H1 (cell line): Measurements from ENCODE around the gene KAZALD1. TPM values are rescaled to one million over a fixed set of nuclear protein-coding genes. Genes with fewer than 3 reads are reported as not detected.

Source experiments
- CTCF ChIA-PET: fragments of 300-600 bp; sonication (Branson Sonifier 250); formaldehyde crosslinking; loops from one replicate; lab custom pipeline; 2021; ENCODE audit not compliant: partially characterized antibody; lab: Charles Lee
- POLR2A ChIA-PET: fragments of 300-600 bp; sonication (Branson Sonifier 250); formaldehyde crosslinking; loops from one replicate; lab custom pipeline; 2021; ENCODE audit warnings: inconsistent platforms; ENCODE audit not compliant: partially characterized antibody; lab: Charles Lee
- DNase-seq, 2 experiments: peaks; one replicate each; pipeline versions ENCODE4 v3.0.0 to v3.0.0-alpha.2; 2010 to 2022; ENCODE audit warnings: low spot score in 2 of 2, low read depth in 1 of 2, mixed read lengths in 1 of 2
- FAIRE-seq: peaks from 2 replicates; lab custom pipeline; 2011; peaks lifted over from hg19 to GRCh38; lab: Jason Lieb, UNC
- H2AFZ ChIP-seq: 2 replicates; pipeline ENCODE4 v1.8.1; 2012; ENCODE audit warnings: low read length, inconsistent platforms
- H2AK5ac ChIP-seq: 2 replicates; pipeline ENCODE4 v1.6.1; 2013; ENCODE audit warnings: low read depth, low read length
- H2BK120ac ChIP-seq: replicated peaks from 2 replicates; pipeline ENCODE3; 2013; ENCODE audit warnings: low read depth, low read length, inconsistent platforms
- H2BK12ac ChIP-seq: 2 replicates; pipeline ENCODE4 v1.6.1; 2013; ENCODE audit warnings: low read depth, low read length
- H2BK15ac ChIP-seq: 2 replicates; pipeline ENCODE4 v1.6.1; 2013; ENCODE audit warnings: low read length
- H2BK20ac ChIP-seq: 2 replicates; pipeline ENCODE4 v1.6.1; 2013; ENCODE audit warnings: low read length
- H2BK5ac ChIP-seq: 2 replicates; pipeline ENCODE4 v1.6.1; 2013; ENCODE audit warnings: low read depth, low read length
- H3K14ac ChIP-seq: 2 replicates; pipeline ENCODE4 v1.6.1; 2013; ENCODE audit warnings: inconsistent platforms; ENCODE audit not compliant: insufficient read length
- H3K18ac ChIP-seq: 2 replicates; pipeline ENCODE4 v1.6.1; 2013; ENCODE audit warnings: low read length; ENCODE audit errors: extremely low read depth
- H3K23ac ChIP-seq: 2 replicates; pipeline ENCODE4 v1.6.1; 2013; ENCODE audit warnings: inconsistent platforms; ENCODE audit not compliant: insufficient read length
- H3K23me2 ChIP-seq: 2 replicates; pipeline ENCODE4 v1.6.1; 2013; ENCODE audit warnings: low read depth, low read length
- H3K27ac ChIP-seq: 2 replicates; pipeline ENCODE4 v1.6.1; 2011; ENCODE audit warnings: low read depth, low read length, inconsistent platforms
- H3K27me3 ChIP-seq, 4 experiments: replicated peaks in 1 of 4; 1 replicate in 1 of 4; 2 replicates in 3 of 4; pipeline versions ENCODE4 v1.6.1 to v1.8.1; 2011 to 2013; ENCODE audit warnings: low read length in 3 of 4, mild to moderate bottlenecking in 3 of 4, inconsistent platforms in 2 of 4, mixed read lengths in 2 of 4, moderate library complexity in 1 of 4; ENCODE audit not compliant: control insufficient read depth in 3 of 4, insufficient read depth in 3 of 4; ENCODE audit errors: extremely low read depth in 1 of 4
- H3K36me3 ChIP-seq, 4 experiments: 2 replicates each; pipeline versions ENCODE4 v1.6.1 to v1.8.1; 2011 to 2013; ENCODE audit warnings: mild to moderate bottlenecking in 4 of 4, low read length in 3 of 4, moderate library complexity in 2 of 4, control low read depth in 1 of 4, inconsistent platforms in 1 of 4; ENCODE audit not compliant: insufficient read depth in 4 of 4, control insufficient read depth in 2 of 4
- H3K4ac ChIP-seq: replicated peaks from 2 replicates; pipeline ENCODE3; 2013; ENCODE audit warnings: low read length, low read depth, mixed read lengths, inconsistent platforms; ENCODE audit not compliant: insufficient read length
- H3K4me1 ChIP-seq, 4 experiments: replicated peaks in 1 of 4; 1 replicate in 1 of 4; 2 replicates in 3 of 4; pipeline versions ENCODE4 v1.6.1 to v1.8.1; 2011 to 2013; ENCODE audit warnings: low read length in 3 of 4, inconsistent platforms in 2 of 4, mixed read lengths in 1 of 4; ENCODE audit not compliant: insufficient read depth in 4 of 4, control insufficient read depth in 3 of 4
- H3K4me2 ChIP-seq, 2 experiments: 2 replicates each; pipeline versions ENCODE4 v1.6.1 to v1.8.1; 2011 to 2013; ENCODE audit warnings: low read depth in 2 of 2, low read length in 2 of 2, control low read depth in 1 of 2, inconsistent platforms in 1 of 2, mild to moderate bottlenecking in 1 of 2; ENCODE audit not compliant: insufficient read depth in 1 of 2
- H3K4me3 ChIP-seq, 4 experiments: fragments of 200-600, 300-600 bp in 1 of 4; sonication (generic), shearing (Covaris generic), sonication (Bioruptor Twin) in 1 of 4; 2 replicates each; pipeline versions ENCODE4 v1.5.1 to v1.8.1; 2011 to 2016; ENCODE audit warnings: low read length in 4 of 4, low read depth in 3 of 4, control low read depth in 2 of 4, inconsistent platforms in 2 of 4, mild to moderate bottlenecking in 2 of 4, mixed read lengths in 1 of 4, moderate library complexity in 1 of 4; ENCODE audit not compliant: insufficient read depth in 2 of 4; ENCODE audit errors: extremely low read depth in 1 of 4
- H3K56ac ChIP-seq: replicated peaks from 2 replicates; pipeline ENCODE3; 2013; ENCODE audit warnings: low read depth, mild to moderate bottlenecking, mixed read lengths, low read length, inconsistent platforms; ENCODE audit not compliant: insufficient read length
- H3K79me1 ChIP-seq: 2 replicates; pipeline ENCODE4 v1.6.1; 2013; ENCODE audit warnings: low read depth, low read length, control low read depth
- H3K79me2 ChIP-seq, 2 experiments: 2 replicates each; pipeline versions ENCODE4 v1.6.1 to v1.8.1; 2012 to 2013; ENCODE audit warnings: low read length in 2 of 2, mild to moderate bottlenecking in 2 of 2, inconsistent platforms in 1 of 2; ENCODE audit not compliant: insufficient read depth in 2 of 2, control insufficient read depth in 1 of 2
- H3K9ac ChIP-seq, 4 experiments: replicated peaks in 1 of 4; 1 replicate in 1 of 4; 2 replicates in 3 of 4; pipeline versions ENCODE4 v1.6.1 to v1.8.1; 2011 to 2013; ENCODE audit warnings: low read depth in 3 of 4, low read length in 3 of 4, control low read depth in 2 of 4, mild to moderate bottlenecking in 2 of 4, moderate library complexity in 2 of 4, inconsistent platforms in 1 of 4; ENCODE audit errors: extremely low read depth in 1 of 4
- H3K9me3 ChIP-seq, 2 experiments: 2 replicates each; pipeline versions ENCODE4 v1.6.1 to v1.8.1; 2012 to 2013; ENCODE audit warnings: mild to moderate bottlenecking in 2 of 2, moderate library complexity in 2 of 2, control low read depth in 1 of 2, inconsistent platforms in 1 of 2, low read depth in 1 of 2, low read length in 1 of 2, mixed read lengths in 1 of 2; ENCODE audit not compliant: insufficient read depth in 2 of 2
- H4K20me1 ChIP-seq, 2 experiments: replicated peaks in 1 of 2; 2 replicates each; pipeline versions ENCODE3 to v1.8.1; 2011 to 2013; ENCODE audit warnings: inconsistent platforms in 2 of 2, low read length in 2 of 2, mild to moderate bottlenecking in 1 of 2; ENCODE audit not compliant: insufficient read depth in 2 of 2, control insufficient read depth in 1 of 2
- H4K5ac ChIP-seq: 2 replicates; pipeline ENCODE4 v1.6.1; 2013; ENCODE audit warnings: low read length, low read depth, mixed read lengths, inconsistent platforms; ENCODE audit not compliant: insufficient read length
- H4K8ac ChIP-seq: 2 replicates; pipeline ENCODE4 v1.8.0; 2013; ENCODE audit warnings: mild to moderate bottlenecking, moderate library complexity, low read length, inconsistent platforms; ENCODE audit not compliant: insufficient read depth; ENCODE audit errors: extremely low read depth
- H4K91ac ChIP-seq: replicated peaks from 2 replicates; pipeline ENCODE3; 2013; ENCODE audit warnings: low read length, mixed read lengths, inconsistent platforms; ENCODE audit not compliant: insufficient read length
- ATF3 ChIP-seq: IDR thresholded peaks from 2 replicates; pipeline ENCODE4 v1.6.1; 2011; ENCODE audit warnings: low read depth, mild to moderate bottlenecking, low read length; ENCODE audit not compliant: insufficient read depth
- CBX8 ChIP-seq: fragments of 300-800, 300-1000 bp; sonication (generic); IDR thresholded peaks from 2 replicates; pipeline ENCODE4 v1.7.1; 2016; ENCODE audit warnings: low read depth, low read length, borderline replicate concordance
- CHD1 ChIP-seq: IDR thresholded peaks from 2 replicates; pipeline ENCODE4 v1.6.1; 2012; ENCODE audit warnings: low read depth, low read length, improper control_type of control experiment
- CTBP2 ChIP-seq: IDR thresholded peaks from 2 replicates; pipeline ENCODE4 v1.7.0; 2011; ENCODE audit warnings: borderline replicate concordance, mild to moderate bottlenecking, moderate library complexity, mixed read lengths, low read length; ENCODE audit not compliant: insufficient read depth, insufficient read length
- WGBS, 2 experiments: shearing (Covaris generic) in 1 of 2; methylation state at CpG; one replicate each; pipeline versions ENCODE4 v1.1.6 to v1.1.7; 2013 to 2015; ENCODE audit warnings: low lambda C conversion rate in 2 of 2, mixed read lengths in 2 of 2, inconsistent platforms in 1 of 2, low coverage in 1 of 2, missing lambda C conversion rate in 1 of 2; ENCODE audit not compliant: insufficient replicate concordance in 2 of 2, insufficient coverage in 1 of 2, insufficient read length in 1 of 2; ENCODE audit errors: extremely low coverage in 1 of 2, missing lambda C conversion rate in 1 of 2; 5-methylcytosine and 5-hydroxymethylcytosine counted together
- polyA plus RNA-seq, 7 experiments: library from polyadenylated mRNA; depleted of rRNA in 3 of 7; stranded (reverse) in 5 of 7; unstranded in 2 of 7; fragments of >200 nt in 5 of 7; fragments of 200-250 nt in 2 of 7; gene quantifications; 1 replicate in 5 of 7; 2 replicates in 1 of 7; 4 replicates in 1 of 7; pipeline versions ENCODE4 v1.2.1 to v1.2.3, GENCODE V29; 2011 to 2013; ENCODE audit warnings: missing spikeins in 2 of 7, mixed read lengths in 2 of 7
- total RNA-seq: library from RNA; stranded (reverse); fragmentation: NEBNext Ultra II Directional; extraction: Animal tissue kit (Norgen Biotek cat#: 25700); gene quantifications from 2 replicates; pipeline ENCODE4 v1.2.1, GENCODE V29; 2021

The KAZALD1 gene
- total and polyA plus RNA-seq, 2 of the 8 experiments (the other 6 are each of a cell fraction or from before 2014, with no cell fraction given): 0.65 to 1.9 TPM

- peaks cover 0 to 1% of the 10 kb centered on the region in 2 experiments for H4K20me1 ChIP-seq
- H3K36me3 ChIP-seq: no peaks in the 10 kb centered on the region
- H2BK15ac ChIP-seq: no peak overlapping the region
- H3K23me2 ChIP-seq: no peaks in the 10 kb centered on the region
- no peak overlapping the region for H2BK20ac ChIP-seq
- H3K18ac ChIP-seq: no peak overlapping the region
- no peak for FAIRE-seq
- WGBS, 2 experiments: 43% methylated on average over 4 of the region's 4 CpGs; no CpG with 5 or more reads in 1 of the 2 experiments
- no peak overlapping the region for H3K9ac ChIP-seq
- H2BK5ac ChIP-seq: no peak overlapping the region
- no peak overlapping the region for H3K4me3 ChIP-seq
- H4K8ac ChIP-seq: no peak overlapping the region
- no peak overlapping the region for H4K91ac ChIP-seq
- no peak overlapping the region for H3K4ac ChIP-seq
- no peak overlapping the region for H2AFZ ChIP-seq
- no peaks in the 10 kb centered on the region for H3K79me1 ChIP-seq
- H2BK12ac ChIP-seq: no peak overlapping the region
- H2AK5ac ChIP-seq: no peak overlapping the region
- no peak for TF ChIP-seq ATF3
- no peak for TF ChIP-seq CBX8
- no peak for TF ChIP-seq CTBP2
- TF ChIP-seq CHD1: no peak
- no peak overlapping the region for H2BK120ac ChIP-seq
- DNase-seq: no peak
- peaks cover 0 to 8% (median 3%) of the 10 kb centered on the region in 4 experiments; a peak in 4 of 7 replicates for H3K4me1 ChIP-seq
- no peaks in the 10 kb centered on the region for H3K79me2 ChIP-seq
- no peak overlapping the region for H4K5ac ChIP-seq
- ChIA-PET CTCF (interaction anchor here (0.7 to 59.5 kb wide), 11 partner anchors 23 to 215 kb away, joined by 3 to 2176 read pairs (median 4); partner anchors contain the start of genes KAZALD1, PDZD7 and SFXN3), POLR2A (interaction anchor here (0.8 to 0.9 kb wide), 2 partner anchors 9 to 265 kb away, joined by 3 read pairs; no protein-coding TSS in a partner anchor)
- H3K27ac ChIP-seq: no peak overlapping the region
- peaks cover 5 to 52% (median 40%) of the 10 kb centered on the region in 4 experiments for H3K27me3 ChIP-seq
- no peak overlapping the region for H3K14ac ChIP-seq
- H3K56ac ChIP-seq: no peak overlapping the region
- H3K9me3 ChIP-seq: no peaks in the 10 kb centered on the region
- H3K4me2 ChIP-seq: no peak overlapping the region
- H3K23ac ChIP-seq: no peak overlapping the region
Observed at GRCh38 chr10:101075775-101076174, 14.0 kb downstream of the KAZALD1 start.
